Activated T-cell treated with anti-CD3 and anti-CD28 coated beads, Interleukin-2, amount 50 U/mL, for 1 hour (primary cell): ENCODE measurements around the gene BLID.

Experiments used
- DNase-seq: peaks from one replicate; pipeline ENCODE4 v3.0.0-alpha.2; 2020

Gene BLID

DNA sequence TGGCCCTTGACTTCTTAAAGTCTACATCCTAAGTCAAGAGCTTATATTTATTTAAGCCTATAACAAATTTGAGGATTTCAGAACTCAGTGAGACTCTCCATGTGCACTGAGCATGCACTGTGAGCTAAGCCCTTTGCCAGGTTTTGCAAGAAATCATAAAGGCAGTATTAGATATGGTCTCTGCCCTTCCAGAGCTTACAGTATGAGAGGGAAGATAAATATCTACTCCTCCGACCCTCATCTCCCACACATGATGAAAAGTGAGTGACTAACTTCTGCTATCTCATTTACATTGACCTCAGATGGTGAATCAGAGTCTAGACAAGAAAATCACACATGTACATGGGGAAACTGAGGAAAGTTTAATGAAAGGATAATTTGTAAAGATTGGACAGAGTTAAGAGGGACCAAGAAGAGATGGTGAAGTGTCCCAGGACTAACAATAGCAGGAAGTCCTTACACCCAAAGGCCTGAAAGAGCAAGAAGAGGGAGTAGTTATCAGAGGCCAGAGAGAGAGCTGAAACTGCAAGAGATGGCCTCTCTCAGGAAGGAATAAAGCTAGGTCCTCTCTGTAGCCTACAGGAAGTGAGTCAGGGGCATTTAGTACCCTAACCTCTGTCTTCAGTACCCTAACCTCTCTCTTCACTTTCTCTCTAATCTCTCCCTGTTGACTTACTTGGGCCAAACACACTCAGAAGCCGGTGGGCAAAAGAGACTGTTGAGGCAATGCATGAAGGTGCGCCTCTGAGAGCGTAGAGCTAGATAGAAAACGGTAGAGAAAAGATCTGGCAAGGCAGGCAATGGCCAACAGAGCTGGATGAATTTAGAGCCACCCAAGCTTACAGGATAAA lies 23.0 kb upstream of the BLID start:
- DNase-seq, result no peak

DNA sequence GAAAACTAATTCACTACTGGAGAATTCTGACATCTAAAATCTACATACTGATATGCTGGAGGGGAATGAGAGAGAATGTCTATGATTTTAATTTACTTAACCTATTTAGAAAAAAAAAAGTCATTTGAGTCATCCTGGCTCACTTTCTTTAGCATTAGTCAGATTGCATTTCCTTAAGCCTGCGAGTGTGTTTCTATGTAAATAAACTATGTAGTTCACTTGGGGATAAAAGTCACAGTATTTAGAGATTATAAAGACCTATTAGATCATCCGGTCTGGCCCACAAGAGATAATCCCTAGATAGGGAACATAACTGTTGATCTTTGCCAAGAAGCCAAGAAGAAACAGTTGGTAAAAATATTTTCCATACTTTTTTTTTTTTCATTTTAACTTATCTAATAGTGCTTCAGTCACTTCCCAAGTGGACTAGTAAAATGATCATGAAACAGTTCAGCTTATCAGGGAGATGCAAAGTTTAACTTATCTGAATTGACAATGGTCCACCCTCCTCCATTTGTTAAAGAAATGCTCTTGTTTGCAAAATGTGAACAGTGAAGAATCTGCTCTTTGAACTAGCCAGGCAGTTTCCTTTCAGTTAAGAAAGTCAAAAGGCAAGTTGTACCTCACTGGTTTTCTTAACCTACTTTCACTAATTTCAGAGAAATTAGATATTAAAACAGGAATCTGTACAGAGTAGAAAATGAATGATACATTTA lies 21.2 kb upstream of the BLID start:
- DNase-seq, result no peak

DNA sequence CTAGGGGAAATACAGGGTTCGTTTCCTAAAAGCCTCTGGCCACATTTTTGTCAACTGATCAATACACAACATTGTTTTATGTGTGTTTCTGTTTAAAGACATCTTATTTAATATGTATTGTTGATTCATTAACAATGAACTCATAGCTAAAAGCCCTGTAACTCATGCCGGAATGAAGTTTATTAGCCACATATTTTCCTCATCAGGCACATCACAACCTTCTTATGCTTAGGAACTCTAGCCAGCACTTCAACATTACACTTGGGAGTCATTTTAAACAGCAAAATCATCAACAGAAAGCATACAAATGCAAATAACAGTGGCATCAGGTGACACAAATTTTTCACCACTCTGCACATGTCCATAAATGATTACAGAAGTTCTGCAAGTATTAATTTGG lies 15.1 kb upstream of the BLID start:
- no peak for DNase-seq

DNA sequence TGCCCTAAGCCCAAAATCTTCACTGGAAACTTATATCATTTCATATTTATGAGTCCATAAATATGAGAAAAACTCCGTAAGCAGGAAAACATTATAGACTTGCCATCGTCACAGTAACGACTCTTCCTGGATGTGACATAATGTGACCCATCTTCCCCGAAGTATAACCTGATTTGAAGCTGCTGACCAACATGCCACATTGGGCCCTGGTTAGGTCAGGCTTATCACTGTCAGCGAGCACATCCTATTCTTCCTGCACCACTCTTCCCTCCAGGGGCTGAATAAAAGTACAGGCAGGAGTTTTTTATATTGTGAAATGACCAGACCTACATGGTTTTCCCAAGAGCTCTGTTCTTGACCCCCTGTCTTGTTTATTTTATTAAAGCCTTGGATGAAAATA lies 12.1 kb upstream of the BLID start:
- DNase-seq, result no peak

DNA sequence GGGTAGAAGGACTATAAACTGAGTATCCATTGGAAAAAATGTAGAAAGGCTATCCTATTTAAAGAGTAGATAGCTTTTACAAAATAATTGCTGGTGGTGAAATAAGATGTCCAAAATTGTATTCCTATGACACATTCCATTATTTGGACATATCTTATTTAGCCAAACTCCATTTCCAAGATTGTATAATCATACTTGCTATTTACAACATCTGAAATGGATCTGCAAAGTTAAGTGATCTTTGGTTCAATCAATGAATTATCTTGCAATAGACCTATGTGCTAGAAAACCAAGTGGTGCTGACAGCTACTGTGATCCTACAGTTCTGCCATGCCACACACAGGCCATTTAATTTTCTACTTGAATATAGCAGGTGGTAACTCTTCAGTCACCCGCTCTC lies 11.0 kb upstream of the BLID start:
- DNase-seq, result no peak

DNA sequence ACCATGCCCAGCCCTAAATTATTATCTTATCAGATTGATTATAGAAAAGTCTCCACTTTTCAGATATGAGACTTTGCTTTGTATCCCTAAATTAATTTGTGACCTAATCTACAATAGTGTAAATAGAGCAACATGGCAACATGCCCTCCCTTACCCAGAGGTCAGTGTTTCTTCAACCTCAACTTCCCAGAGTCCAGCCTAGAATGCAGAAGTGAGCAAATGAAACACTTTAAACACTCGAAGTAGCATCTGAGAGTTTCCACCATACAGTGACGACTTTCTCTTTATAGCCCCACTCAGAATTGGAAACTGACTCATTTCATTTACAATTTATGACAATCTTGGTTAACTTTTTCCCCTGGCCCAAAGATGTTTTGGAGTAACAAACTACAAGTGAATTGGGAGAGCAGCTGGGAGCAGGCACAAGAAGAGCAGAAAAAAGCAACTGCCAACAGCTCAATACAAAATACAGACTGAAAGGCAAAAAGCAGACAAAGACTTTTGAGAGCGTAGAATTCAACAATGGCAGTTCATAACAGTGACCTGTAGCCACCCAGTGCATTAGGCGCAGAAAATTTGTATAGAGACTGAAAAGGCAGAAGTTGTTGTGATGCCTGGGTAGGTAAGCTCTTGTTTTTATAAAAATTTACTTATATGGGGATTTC lies 10.1 kb upstream of the BLID start:
- DNase-seq, result no peak

DNA sequence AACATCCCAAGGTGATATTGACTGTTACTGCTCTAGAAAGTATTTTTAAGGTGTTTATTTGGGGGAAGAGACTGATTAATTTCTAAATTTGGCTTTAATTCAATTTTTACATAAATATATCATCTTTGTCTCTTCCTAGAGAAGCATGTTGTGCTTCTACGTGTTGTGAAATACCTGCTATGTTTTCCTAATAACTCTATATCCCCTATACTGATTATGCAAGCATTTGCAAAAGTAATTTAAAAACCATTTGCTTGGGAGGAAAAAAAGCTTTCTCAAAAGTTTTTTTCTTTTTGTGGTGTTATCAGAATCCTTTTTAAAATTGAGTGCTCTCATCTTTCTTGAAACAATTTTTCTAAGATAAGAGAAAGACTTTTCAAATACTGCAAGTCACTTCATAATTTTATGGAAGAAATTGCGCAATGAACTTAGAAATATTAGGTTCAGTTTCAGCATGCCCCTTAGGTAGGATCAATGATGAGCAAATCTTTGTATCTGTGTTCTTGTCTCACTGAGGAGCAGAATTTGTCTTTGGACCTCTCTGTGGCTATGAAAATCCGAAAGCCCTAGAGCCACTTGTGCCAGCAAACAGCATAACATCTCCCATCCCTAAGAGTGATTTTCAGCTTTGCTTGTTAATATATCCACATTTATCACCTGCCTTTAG lies 7.4 kb upstream of the BLID start:
- no peak for DNase-seq

DNA sequence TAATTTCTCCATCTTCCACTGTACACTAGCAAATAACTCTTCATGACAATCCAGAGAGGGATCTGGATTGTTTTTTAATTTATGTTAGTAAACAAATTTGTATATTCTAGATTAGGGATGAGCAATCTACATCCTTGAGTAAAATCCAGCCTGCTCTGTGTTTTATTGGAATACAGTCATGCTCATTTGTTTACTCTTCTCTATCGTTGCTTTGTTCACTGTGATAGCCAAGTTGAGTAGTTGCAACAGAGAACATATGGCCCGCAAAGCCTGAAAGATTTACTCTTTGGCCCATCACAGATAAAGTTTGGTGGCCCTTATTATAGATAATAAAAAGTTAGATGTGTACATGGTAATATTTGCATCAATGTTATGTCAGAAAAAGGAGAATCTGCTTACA lies 6.2 kb upstream of the BLID start:
- DNase-seq, result no peak

DNA sequence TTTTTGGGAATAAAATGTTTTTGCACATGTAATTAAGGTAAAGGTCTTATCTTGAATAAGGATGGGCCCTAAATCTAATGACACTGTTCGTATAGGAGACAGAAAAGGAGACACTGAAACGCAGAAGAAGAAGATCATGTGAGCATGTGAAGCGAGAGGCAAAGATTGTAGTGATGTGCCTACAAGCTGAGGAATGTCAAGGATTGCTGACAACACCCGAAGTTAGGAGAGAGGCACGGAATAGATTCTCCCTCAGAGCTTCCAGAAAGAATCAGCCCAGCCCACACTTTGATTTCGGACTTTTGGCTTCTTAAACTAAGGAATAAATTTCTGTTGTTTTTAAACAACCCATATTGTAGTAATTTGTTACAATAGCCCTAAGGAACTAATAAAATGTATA lies 4.1 kb upstream of the BLID start:
- no peak for DNase-seq

DNA sequence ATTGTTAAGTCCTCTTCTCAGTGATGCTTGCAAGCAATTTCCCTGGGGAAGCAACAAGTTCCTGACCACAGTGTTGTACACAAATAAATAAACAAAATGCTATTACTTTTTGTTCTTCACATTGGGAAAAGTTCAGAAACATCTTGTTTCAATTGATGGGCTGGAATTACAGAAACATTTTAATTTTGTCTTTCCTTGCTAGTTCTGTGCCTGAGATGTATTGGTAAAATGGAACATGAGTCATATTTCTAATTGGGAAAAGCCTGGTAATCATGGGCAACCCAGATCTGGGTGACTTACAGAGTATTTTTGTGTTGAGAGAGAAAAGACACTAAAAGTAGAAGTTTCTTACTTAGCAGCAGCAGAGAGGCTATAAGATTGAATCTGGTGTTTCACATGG lies 576 bp upstream of the BLID start:
- DNase-seq, result no peak

DNA sequence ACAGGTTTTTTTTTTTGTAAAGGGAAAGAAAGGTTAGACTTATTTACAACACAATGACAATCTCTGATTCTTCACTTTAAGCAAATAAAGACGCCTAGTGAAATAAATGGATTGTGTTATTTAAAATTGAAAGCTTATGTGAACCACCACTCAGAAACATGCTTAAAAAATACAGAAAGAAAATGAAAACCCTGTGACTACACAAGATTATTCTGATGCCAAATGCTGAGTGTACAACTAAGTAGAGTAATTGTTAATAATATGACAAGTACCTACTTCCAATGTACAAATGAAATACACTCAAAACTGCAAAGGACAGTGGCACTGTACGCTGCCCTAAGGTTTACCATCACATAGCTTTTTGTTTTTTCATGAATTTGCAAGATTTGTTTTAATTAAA lies 1.0 kb downstream of the BLID start:
- no peak for DNase-seq

DNA sequence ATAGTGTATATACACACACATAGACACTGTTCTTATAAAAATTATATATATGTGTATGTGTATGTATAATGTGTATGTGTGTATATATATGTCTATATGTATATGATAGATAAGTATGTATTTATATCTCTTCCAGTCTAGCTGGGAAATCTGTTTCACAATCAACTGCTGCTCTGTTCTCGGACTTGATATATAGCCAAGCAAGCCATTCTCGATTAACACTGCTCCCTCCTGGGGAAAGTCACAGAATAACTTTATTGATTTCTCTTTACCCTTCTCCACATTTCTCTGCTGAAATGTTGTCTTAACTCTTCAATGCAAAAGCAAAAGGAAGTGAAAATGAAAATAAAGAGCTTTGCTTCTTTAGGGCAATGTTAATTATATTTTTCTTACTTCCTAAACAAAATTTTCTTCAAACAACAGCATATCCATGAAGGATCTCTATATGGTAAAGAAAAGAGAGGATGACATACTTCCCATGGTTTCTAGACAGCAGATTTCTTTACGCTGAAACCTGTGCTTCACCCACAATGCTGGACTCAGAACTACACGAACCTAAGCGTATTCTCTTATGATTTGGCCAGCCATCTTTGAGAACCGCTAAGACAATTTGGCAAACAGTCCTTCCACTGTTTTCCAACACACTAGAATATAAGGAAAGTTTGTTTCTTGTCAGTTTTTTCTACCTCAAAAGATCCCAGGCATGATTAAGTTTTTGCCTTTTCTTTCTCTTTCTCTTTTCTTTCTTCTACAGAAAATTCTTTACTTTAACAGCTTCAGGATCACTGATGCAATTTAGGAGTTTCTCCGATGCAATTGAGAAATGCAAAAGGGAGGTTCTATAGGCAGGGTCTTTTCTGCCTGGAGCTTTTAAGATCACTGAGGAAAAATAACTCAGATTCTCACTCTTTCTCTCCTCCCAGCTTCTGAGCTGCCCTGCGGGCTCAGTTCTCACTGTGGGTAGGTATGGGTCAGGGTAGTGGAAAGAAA lies 1.9 kb downstream of the BLID start:
- no peak for DNase-seq

DNA sequence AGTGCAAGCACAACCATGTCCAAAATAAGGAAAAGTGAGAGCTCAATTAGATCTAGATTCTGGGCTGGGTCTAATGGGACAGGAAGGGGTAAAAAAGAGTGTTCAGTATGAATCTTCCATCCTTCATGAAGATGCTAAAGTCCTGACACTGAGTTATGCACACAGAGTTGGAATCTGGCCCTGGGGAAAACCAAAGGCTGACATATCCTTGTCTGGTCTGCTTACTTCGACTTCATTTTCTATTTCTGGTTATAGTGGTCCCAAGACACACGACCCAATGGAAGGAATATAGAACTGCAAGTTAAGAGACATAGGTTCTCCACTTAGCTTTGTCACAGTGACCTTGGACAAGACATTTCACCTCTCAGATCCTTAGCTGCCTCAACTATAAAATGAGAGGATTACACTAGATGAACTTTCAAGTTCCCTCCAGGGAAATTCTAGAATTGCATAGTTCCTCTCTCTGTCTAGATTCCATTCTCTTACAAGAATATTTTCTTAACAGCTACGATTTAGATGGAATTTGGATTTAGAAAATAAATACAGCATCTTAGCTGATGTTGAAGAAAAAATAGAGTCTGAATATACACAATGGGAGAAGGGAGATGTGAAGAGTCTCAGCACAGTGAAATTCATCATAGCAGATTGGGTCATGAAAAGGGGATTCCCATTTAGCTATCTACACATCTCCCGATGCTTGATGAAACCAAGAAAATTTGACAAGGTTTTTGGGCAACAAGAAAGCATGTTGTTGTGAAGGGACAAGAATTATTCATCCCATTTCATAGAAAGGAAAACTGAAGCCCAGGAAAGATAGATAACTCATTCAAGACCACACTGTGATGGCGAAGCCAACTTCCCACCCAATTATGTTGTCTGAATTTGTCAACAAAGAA lies 3.3 kb downstream of the BLID start:
- DNase-seq, result no peak

DNA sequence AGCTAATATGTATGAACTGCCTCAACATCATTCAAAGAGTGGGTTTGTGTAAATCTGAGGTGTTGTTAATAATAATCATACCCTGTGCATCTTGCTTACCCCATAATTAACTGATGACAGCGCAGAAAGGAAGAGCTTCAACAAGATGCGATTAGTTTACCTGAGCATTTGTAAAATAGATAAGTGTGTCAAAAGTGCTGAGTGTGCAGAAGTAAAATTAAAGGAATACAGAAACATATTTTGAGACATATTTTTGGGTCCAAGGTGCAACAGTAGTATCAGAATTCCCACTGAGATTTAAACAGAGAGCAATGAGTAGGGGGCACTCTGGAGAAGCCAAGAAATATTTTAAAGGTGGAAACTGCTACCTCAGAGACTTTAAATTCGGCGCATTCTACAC lies 6.1 kb downstream of the BLID start:
- DNase-seq, result no peak

DNA sequence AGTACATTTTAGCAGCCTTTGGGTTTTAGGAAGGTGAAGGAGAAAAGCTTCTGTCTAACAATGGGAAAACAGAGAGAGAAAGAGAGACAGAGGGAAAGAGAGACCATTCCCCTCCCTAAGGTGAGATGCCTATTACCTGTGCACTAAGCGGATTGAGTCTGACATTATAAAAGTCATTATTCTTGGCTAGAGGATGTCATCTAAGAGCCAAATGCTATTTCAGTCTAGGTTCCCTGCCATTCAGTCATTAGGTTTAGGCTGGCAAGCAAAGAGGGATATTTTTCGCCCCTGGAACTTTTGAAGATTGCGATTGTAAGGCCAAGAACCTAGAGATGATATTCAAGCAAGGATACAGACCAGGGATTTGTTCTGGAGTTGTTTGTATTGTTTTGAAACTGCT lies 7.2 kb downstream of the BLID start:
- no peak for DNase-seq

DNA sequence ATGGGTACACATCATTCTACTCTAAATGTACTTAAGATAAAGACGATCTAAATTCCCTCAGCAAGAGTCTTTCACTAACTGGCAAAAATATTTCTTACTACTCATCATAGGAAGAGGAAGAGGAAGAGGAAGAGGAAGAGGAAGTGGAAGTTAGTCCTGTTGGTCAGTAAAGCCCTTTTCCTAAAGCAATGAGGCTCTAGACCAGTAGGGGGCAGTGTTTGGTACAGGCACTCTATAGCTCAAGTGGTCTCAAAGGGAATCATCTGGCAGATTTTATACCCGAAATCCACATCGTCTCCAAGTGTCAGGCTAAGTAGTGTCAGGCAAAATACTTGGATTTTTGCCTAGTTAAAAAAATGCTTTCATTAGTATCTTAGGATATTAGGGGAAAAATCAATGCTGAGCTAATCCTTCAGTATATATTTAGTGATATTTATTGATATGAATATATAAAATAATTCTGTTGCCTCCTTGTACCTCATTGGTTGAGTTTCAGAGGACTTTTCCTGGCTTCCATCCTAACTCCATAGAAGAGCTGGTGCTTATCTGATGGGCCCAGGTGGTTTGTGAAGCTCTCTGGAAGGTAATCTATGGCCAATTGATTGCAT lies 7.7 kb downstream of the BLID start:
- no peak for DNase-seq

DNA sequence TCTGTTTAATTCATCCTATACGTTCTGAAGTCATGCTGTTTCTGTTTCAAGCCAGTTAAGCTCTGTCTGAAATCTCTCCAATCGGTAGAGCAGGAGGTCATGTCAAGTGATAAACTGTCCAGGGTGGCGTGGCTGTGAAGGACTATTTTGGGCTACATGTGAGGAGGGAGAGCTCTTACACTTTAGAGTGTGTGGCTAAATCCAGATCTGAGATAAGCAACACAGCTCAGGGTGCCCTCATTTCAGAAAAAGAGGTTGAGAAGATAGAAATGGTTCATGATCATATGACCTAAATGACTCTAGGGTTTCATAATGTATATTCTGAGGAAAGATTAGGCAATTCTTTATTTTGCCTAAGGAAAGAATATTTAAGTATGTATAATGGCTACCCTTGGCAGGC lies 8.4 kb downstream of the BLID start:
- DNase-seq, result no peak

DNA sequence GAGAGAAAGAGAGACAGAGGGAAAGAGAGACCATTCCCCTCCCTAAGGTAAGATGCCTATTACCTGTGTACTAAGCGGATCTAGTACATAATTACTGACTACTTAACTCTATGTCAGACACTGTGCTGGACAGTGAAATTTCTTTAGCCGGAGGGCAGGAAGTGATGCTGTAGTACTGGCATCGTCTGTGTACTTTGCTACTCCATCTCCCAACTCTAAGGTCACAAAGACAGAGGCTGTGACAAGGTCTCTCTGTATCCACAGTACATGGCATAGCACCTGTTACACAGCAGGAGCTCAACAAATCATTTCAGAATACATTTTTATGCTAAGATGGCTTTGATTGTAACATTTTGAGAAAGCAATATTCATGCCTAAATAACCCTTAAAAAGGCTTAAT lies 9.0 kb downstream of the BLID start:
- DNase-seq, result no peak

DNA sequence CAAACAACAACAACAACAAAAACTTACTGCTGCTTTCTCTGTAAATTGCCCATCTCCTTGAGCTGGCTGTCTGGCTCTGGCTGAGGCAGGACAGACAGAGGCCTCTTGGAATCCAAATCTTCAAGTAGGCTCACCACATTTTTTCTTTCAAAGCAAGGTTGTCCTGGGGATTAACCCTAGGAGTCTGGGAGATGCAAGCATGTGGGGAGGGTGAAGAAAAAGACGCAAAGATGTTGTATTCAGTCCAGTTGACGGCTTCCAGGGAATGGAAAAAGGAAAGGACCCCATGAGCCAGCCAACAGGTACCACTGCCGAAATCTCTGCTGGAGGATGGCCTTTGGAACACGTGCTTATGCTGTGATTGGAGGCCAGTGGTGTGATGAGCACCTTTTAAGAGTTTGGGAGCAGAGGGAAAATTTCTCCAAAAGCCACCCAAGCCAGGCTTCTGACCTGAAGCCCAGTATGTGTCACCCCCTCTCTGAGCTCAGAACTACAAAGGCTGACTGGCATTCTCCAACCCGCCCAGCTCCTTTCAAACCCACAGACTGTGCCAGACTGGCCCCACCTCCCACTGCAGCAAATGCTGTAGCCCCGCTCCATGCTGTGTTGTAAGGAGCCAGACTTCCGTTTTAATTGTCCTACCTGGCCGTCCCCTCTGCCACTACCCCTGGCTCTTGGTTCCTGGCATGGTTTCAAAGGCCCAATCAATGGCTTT lies 10.8 kb downstream of the BLID start:
- no peak for DNase-seq

DNA sequence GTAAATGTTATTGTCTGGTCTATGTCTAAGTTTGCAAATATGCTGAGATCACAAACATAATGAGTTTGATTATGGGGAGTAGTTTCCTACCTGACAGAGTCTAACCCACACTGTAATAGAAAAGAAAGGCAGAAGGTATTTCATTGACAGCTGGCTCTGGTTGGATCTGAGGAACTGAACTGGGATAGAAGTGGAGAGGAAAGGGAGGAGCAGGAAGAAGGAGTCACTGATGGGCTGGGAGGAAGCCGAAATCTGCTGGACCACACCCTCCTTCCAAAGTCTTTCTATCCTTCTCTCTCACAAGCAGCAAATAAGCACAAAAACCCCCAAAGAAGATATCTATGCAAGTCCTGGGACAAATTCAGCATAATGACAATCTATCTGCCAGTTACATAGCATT lies 11.7 kb downstream of the BLID start:
- no peak for DNase-seq
